Measurements from ENCODE around the gene KDELR3.

KDELR3 gene

DNA sequence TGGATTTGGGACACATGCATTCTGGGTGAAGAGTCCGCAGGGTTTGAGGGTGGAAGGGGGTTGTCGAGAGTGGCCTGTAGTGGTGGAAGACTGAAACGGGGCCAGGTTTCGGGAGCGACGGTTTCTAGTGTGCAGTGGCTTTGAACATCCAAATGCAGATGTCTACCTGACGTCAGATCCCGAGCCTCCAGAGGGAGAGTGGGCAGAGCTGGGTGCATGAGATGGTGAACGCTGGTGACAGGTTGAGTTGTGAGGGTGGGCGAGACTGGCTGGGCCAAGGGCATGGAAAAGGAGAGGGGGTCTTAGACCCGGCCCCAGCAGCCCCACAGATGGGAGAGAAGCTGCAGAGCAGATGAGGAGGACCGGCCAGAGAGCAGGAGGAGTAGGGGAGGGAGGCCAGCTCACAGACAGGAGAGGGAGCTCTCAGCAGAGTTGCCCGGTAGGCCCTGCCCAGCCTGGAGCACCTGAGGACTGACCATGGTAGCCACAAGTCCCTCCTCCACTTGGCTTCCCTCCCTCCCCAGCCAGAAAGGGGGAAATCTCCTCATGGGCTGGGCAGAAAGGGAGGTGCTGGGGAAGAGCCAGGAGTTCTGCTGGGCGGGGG, 27.0 kb upstream of the KDELR3 start:
- DNase-seq = no peak

DNA sequence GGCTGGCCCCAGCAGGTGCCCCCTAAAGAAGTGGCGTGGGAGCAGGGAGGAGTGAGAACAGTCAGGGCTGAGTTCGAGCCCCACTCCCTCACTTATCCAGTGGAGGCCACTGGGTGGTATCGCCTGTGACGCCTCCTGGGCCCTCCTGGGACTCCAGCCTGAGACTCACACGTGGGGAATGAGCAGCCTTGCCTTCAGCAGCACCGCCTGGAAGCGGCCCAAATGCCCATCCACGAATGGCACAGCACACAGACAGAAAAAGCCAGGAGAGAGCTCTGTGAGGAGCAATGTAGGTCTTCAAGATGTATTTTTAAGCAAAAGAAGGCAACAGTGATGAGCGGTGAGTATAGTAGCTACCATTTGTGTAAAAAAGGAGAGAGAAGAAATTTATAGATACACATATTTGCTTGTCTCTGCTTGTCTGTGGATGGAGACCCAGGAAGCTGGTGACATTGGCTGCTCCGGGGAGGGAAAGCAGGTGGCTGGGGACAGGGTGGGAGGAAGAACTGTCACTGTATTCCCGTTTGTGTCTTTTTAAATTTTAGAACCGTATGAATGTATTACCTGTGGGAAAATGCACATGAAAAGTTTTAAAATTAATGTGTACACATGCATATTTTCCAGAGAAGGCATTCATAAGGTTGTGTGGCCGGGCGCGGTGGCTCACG, 26.1 kb upstream of the KDELR3 start:
- DNase-seq = no peak

DNA sequence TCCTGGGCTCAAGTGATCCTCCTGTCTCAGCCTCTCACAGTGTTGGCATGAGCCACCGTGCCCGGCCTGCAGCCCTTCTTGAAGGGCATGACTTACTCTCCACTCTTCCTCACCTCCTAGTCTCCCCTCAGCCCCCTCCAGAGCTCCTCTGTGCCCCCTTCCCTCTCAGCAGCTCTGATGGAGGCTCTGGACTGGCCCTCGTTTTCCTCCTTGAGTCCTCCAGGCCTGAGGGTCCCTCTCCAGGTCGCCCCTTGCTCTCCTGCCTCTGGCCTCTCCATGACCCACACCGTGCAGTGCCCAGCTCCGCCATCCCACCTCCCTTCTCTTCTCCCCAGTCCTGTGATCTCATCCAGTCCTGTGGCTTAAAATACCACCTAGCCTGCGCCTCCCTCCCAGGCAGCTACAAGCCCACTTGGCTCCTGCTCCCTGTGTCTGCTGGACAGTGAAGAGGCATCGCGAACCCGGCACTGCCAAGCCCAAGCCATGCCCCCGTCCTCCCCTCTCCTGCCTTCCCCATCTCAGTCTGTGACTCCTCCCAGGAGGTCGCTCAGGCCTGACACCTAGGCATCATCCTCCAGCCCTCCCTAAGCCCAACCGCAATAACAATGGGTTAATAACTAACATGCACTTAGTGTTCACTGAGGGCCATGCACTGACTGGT, 24.8 kb upstream of the KDELR3 start:
- DNase-seq = no peak

DNA sequence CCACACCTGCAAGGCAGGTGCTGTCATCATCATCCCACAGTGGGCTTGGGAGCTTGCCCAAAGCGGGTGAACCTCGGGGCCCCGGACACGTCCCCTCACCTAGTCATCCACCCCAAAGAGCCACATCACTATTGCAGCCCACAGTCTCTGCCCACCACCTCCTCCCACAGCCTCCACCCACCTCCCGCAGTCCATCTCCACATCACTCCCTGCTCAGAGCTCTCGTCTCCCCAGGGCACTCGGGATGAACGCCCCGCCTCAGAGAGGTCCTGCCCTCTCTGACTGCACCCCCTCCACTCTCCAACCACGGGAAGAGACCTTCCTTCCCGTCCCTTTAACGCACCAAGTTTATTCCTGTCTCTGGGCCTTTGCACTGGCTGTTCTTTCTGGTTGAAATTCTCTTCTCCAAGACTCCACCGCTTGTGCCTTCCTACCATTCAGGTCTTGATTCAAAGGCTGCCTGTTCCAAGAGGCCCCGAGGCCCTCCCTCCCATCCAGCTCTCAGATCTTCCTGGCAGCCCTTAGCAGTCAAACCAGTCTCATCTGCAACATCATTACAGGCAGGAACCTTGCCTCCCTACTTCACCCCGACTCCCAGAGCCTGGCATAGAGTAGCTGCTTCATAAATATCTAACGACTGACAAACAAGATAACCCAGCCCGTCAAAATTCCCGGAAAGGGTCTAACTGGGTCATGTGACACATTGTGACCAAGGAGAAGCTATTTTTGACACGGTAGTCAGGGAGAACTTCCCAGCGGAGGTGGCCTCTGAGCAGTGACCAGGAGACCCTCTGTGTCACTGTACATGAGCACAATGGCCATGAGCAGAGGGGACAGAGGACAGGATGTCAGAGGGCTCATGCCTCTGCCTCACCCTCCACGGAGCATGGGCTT, 24.0 kb upstream of the KDELR3 start:
- DNase-seq = no peak

DNA sequence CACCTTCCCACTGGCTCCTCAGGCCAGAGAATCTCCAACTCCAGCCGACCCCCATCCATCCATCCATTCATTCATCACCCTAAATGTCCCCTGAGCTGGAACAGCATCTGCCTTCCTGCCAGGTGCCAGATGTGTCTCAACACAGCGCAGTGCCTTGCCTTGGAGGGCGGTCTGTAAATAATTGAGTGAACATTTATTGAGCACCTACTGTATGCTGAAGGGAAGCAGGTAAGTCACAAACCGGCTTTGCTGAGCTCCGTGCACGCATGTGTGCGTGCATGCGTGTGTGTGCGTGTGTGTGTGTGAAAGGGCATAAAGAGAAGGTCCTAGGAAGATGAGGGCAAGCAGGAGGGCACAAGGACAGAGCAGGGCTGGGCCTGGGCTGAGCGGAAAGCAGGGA, 23.1 kb upstream of the KDELR3 start:
- DNase-seq = no peak

DNA sequence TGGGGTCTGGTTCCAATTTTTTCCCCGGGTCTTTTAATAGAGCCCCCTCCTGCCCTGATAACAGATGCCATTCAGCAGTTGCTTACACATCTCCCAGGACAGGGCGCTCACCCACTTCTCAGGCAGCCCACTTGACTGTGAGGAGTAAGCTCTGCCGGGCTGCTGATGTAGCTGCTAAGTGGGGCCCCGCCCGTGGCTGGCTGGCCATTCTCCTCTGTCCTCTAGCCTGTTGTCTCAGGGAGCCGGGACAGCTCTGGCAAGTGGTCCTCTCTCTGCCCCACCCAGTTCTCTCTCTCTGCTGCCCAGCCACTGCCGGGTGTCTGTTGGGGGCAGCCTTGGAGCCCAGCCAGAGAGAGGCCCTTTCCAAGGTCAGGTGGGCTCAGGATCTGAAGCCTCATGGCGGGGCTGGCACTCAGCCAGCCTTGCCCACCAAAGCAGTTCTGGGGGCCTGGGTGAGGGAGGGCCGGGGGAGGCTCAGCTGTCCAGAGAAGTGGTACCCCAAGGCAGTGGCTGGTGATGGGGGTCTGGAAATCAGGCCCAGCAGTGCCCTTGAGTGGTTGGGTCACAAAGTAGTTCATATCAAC, 21.8 kb upstream of the KDELR3 start:
- DNase-seq = no peak

DNA sequence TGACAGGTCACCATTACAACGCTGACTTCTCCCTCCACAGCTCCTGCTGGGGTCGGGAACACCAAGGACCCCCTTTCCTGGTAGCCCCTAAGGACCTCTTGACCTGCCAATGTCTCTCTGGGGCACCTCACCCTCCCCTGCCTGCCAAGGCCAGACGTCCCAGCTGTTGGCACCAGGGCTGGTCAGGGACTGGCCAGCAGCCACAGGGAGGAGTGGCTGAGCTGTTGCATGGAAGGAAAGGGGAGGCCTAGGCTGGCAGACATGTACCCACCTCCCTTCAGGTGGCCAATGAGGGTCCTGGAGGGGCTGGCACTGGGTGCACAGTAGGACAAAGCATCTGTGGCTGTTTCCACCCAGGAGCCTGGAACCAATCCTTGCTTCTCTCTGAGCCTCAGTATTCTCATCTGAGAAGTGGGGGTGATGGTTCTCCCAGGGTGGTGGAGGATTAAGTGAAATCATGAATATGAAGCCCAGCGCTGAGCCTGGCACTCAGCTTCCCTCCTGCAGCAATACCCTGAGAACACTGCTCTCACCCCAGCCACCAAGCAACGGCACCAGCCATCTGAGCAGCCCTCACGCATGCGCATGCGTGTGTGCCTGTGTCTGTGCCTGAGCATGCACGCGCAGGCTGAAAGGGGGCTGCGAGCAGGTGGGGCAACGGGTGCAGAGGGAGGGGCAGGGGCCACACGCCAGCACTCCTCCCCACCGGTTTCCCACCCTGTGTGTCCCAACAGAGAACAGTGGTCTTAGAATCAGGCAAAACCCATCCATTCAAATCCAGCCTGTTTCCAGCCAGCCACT, 18.8 kb upstream of the KDELR3 start:
- DNase-seq = no peak

DNA sequence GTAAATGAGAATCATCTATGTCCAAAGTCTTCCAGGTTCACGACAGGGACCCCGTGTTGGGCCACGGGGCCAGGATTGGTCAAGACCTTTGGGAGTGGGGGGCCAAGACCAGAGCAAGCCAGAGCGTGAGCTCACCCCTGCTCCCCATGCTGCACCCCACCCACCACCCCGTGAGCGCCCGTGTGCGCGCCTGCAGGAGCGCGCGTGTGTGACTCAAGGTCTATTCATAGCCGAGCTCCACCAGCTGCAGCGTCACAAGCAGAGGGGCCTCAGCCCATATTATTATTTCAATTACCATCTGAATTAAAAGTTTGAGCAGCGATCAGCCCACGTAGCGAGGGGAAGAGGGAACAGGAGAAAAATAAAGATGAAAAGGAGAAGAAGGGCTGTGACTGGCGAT, 18.1 kb upstream of the KDELR3 start:
- no peak for DNase-seq

DNA sequence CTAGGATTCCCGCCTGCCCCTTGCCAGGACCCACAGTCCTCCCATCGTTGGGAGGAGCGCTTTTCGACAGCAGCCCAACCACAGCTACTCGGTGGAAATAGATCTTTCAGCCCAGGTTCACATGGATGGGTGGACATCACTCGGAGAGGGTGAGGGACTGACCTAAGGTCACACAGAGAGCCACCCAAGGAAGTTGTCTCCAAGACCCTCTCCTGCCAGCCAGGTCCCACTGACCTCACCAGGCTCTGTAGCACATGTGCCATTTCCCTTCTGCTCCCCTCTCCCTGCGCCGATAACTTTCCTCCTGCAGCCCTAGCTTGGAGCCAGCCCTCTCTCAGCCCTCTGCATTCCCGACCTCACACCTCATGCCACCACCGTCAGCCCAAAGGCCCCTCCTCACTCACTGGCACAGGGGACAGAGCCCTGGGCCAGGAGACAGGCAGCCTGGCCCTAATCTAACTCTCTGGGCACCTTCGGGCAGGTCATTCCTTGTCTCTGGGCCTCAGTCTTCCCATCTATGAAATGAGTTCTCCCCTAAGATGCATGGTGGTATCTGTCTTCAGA, 17.6 kb upstream of the KDELR3 start:
- DNase-seq = no peak

DNA sequence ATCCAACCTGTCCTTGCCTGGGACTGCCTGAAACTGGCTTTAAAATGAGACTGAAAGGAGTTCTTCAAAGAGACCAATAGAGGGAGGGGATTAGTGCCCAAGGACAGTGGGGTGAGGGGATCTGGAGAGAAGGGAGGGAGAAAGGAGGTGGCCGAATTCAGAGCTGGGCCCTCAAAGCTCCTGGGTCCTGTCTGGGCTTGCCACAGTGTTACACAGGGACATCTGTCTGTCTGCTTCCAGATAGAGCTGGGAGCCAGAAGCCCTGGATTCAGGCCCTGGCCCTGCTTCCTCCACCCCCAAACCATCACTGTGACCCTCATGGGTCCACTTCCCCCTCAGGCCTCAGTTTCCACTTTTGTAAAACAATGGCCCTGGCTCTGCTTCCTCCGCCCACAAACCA, 16.5 kb upstream of the KDELR3 start:
- DNase-seq = no peak

DNA sequence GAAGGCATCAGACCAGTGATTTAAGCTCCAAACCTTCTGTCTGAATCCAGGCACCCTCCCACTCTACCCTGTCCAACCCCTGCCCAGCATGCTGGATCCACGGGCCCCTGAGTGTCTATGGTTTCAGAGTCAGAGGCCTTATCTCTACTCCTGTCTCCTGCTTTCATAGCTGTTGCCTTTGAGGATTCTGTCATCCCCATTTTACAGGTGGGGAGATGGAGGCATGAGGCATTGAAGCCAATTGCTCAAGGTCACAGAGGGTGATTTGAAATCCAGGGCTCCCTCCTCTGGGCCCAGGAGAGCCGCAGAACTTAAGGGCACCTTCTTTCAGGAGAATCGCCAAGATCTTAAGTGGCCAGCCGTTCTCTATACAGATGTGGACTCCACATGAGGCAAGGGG, 16.0 kb upstream of the KDELR3 start:
- no peak for DNase-seq

DNA sequence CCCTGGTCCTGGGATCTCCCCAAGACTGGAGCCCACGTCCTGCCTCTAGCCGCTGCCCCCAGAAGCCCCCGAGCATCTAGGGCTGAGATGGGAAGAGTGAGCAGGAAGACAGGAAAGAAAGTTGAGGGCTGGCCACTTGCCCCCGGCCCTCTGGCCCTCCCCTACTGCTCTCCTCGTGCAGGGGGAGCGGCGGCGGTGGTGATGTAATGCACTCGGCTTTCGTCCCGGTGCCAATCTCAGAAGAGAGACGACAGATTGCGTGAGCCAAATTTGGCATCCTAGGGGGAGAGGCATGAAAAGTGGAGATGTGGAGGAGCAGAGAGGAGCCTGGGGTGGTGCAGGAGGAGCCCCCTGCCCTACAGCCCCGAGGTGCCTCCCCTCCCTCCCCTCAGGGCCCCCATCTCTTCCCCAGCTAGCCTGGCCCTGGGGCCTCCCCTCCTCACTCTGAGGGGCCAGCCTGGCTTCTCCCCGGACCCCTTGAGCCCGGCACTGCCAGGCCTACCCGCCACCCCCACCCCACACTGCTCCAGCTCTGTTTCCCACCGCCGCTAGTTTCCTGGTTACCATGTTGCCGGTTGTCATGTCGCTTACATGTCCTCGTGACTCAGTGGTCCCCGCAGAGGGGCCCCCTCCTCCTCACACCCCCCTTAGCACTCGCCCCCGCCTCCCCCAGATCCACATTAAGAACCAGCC, 15.4 kb upstream of the KDELR3 start:
- DNase-seq = no peak

DNA sequence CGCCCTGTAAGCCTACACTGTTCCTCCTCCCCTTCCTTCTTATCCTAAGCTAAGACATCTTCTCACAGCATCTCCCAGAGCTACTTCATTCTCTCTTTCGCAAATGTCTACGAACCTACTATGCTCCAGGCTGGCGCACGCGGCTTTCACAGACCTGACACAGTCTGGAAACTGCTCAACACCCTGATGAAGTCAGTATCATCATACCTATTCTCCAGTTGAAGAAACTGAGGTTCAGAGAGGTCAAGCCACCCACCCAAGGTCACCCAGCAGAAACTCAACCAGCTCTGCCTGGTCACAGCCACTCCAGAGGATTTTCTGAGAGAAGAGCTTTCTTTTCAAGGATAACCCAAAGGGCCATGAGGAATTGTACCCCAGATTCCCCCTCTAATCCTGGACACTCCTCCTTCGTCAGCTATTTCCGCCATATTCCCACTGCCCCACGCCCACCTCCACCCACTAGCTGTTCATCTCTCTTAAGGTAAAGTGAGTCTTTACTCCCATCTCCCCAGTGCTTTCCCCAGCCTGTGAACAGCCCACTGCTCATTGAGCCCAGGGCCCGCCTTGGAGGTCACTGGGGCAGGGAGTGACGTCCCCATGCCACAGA, 14.7 kb upstream of the KDELR3 start:
- no peak for DNase-seq

DNA sequence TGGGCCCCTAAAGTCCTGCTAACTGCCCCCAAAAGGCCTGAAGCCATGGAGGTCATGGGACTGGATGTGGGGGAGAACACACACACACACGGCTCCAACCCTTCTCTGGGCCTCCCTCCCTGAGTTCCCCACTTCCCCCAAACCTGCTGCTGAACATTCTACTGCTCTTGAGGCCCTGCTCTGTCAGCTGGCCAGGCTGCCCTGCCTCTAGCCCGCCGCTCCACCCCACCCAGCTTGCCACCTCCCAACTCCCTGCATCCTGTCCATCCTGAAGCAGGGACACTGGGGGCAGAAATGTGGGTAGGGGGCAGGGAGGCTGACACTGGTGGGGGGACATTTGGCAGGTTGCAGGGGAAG, 13.9 kb upstream of the KDELR3 start:
- no peak for DNase-seq

DNA sequence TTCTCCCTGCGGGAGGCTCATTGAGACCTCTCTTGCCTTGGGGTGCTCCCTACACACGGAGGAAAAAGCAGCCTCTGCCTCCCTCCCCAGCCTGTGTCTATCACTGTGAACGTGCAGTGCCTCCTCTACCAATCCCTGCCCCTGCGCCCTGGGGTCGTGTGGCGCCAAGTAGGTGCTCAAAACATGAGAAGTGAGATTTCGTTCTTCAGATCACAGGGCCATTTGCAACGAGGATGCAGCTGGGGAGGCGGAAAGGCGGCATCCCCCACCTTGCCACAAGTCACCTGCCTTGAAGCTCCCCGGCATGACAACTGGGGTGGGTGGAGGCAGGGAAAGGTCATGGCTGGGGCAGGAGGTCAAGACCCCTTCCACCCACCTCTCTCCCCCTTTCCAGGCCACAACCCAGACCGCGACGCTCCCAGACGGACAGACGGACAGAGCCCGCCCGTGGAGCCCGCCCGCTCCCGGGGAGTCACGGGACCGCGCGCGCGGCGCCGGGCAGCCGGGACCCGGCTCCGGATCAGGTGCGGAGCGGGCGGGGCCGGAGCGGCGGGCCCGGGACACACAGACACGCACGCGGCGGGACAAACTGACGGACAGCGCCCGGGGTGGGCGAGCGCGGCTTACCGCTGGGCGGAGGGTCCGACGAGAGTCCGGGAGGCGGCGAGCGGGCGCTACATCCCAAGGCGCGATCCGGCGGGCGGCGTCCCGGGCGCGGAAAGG, 13.4 kb upstream of the KDELR3 start:
- no peak for DNase-seq

DNA sequence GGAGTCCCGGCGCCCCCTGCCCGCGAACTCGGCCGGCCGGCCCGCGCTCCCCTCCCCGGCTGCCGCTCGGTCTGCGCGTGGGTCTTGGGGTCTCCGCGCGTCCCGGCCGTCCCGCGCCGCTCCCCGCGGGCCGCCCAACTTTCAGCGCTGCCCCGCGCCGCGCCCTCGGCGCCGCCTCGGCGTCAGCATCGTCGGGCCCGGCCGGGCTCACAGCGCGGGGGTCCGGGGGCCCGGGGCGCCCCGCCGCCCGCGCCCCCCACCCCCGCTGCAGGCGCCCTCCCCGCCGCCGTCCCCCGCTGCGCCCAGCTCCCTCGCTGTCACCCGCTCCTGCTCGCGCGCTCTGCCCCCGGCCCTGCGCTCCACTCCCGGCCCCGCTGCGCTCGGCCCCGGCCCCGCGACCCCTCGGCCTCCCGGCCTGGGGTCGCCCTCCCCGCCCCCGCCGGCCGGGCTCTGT, 12.8 kb upstream of the KDELR3 start, which contains the start of gene KCNJ4:
TSS of gene KCNJ4 (minus strand) at position 124 of the 454 bp plus-strand sequence. CDS start 27,067 bp downstream, outside the sequence.
- DNase-seq = no peak

DNA sequence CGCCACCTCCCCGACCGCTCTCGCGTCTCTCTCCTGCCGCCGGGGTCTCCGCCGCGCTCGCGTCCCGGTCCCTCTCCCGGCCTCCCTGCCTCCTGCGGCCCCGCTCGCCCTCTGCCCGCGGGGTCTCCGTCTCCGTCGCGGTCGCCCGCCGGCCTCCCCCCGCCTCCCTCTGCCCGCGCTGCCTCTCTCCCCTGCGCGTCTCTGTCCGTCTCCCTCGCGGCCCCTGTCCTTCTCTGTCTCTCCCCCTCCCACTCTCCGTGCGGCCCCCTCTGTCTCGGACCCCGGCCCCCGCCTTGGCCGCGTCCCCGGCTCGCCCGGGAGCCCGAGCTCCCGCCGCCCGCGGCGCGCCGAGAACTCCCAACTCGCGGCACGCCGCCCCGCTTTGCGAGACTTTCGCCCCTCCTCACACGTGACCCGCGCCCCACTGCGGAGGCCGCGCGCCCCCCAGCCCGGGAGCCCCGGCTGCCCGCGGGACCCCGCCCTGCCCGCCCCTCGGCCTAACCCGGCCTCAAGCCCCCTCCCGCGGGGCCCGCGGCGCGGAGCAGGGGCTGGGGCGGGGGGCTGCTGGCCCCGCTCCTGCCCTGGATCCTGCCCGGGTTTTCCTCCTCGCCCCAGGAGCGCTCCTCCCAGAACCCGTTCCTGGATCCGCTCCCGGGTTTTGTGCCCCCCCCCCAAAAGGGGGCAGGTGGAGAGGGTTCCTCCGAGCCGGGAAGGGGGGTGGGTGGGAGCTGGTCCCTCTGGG, 12.2 kb upstream of the KDELR3 start:
- DNase-seq = no peak

DNA sequence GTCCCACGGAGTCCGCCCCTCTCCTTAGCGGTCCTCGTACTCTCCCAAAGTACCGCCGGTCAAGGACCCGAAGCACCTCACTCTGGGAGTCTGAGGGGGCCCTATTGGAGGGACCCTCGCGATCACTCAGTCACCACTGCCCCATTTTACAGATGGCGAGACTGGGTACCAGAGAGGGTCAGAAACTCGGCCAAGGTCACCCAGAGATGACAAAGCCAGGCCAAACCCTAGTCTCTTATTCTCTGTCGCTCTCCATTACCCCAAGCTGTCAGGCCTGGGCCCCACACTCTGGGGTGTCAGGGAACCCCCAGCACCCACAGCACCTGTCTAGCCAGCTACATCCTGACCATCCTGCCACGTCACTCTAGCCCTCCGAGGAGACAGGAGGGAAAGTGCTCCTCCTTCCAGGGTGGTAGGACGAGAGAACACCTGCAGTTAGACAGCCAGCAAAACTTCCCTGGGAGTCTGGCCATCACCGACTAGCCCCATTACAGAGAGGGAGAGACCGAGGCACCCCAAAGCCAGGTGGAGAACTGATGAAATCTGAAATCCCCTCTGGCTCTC, 11.5 kb upstream of the KDELR3 start:
- no peak for DNase-seq
